Skeletal muscle tissue (tissue), 4 donors: ENCODE measurements around the gene IFT52. TPM values are rescaled to one million over a fixed set of nuclear protein-coding genes. Genes with fewer than 3 reads are reported as not detected.
A peak's percentile ranks its signal among the peaks of the same experiment; 100 is the strongest.
"Not testable (repeated sequence)": the region's sequence is repeated elsewhere in the genome, so short reads cannot be mapped to it uniquely, and the experiment has no call there.

Experiments
- H3K27ac ChIP-seq: one replicate; pipeline ENCODE4 v1.7.0; 2013; ENCODE audit warnings: mild to moderate bottlenecking, low read depth, low read length, inconsistent platforms
- H3K27me3 ChIP-seq, 3 donors: one replicate each; pipeline ENCODE4 v1.7.0; 2013; ENCODE audit warnings: low read length in 3 of 3; ENCODE audit not compliant: control insufficient read depth in 3 of 3, insufficient read depth in 3 of 3
- H3K36me3 ChIP-seq, 3 donors: one replicate each; pipeline ENCODE4 v1.7.0; 2013; ENCODE audit warnings: low read length in 3 of 3; ENCODE audit not compliant: control insufficient read depth in 3 of 3, insufficient read depth in 3 of 3
- H3K4me1 ChIP-seq, 3 donors: one replicate each; pipeline ENCODE4 v1.7.0; 2013; ENCODE audit warnings: low read length in 3 of 3, mild to moderate bottlenecking in 3 of 3; ENCODE audit not compliant: control insufficient read depth in 3 of 3, insufficient read depth in 3 of 3
- H3K4me3 ChIP-seq, 3 donors: one replicate each; pipeline ENCODE4 v1.7.0; 2013; ENCODE audit warnings: low read length in 3 of 3
- H3K9ac ChIP-seq, 3 donors: one replicate each; pipeline ENCODE4 v1.7.0; 2013; ENCODE audit warnings: low read length in 3 of 3, mild to moderate bottlenecking in 3 of 3, moderate library complexity in 2 of 3, low read depth in 1 of 3
- H3K9me3 ChIP-seq, 3 donors: one replicate each; pipeline ENCODE4 v1.7.0; 2013; ENCODE audit warnings: low read length in 3 of 3; ENCODE audit not compliant: control insufficient read depth in 3 of 3
- total RNA-seq: library from RNA; depleted of rRNA; stranded (reverse); fragments of >200 nt; gene quantifications from one replicate; pipeline ENCODE4 v1.2.3, GENCODE V29; 2014
- donor health status: Osteomylitis.

IFT52 gene
- total RNA-seq, 1 donor from 2014 or later, result 45.4 TPM

- H3K27me3 ChIP-seq, result peaks cover 0 to 2% (median 0%) of the 10 kb centered on the region in 3 donors
- no peak overlapping the region for H3K27ac ChIP-seq
- no peak overlapping the region for H3K4me3 ChIP-seq
- H3K9ac ChIP-seq, result no peak overlapping the region
- no peaks in the 10 kb centered on the region for H3K9me3 ChIP-seq
- no peaks in the 10 kb centered on the region for H3K36me3 ChIP-seq
- H3K4me1 ChIP-seq, result no peaks in the 10 kb centered on the region
Observed at GRCh38 chr20:43583982-43584432, 6.7 kb upstream of the IFT52 start.

- no peaks in the 10 kb centered on the region for H3K36me3 ChIP-seq
- no peak overlapping the region for H3K4me3 ChIP-seq
- no peaks in the 10 kb centered on the region for H3K9me3 ChIP-seq
- peaks cover 0 to under 1% (median 0%) of the 10 kb centered on the region in 3 donors for H3K4me1 ChIP-seq
- peaks cover 0 to 2% (median 0%) of the 10 kb centered on the region in 3 donors for H3K27me3 ChIP-seq
- H3K27ac ChIP-seq, result no peak overlapping the region
- no peak overlapping the region for H3K9ac ChIP-seq
Observed at GRCh38 chr20:43584448-43585136, 6.1 kb upstream of the IFT52 start.

- Histone ChIP-seq H3K9me3 (no peaks in the 10 kb centered on the region), H3K27me3 (peaks cover 0 to 2% (median 0%) of the 10 kb centered on the region in 3 donors), H3K27ac (no peak overlapping the region), H3K9ac (no peak overlapping the region), H3K36me3 (no peaks in the 10 kb centered on the region), H3K4me3 (no peak overlapping the region), H3K4me1 (peaks cover 3 to 10% (median 10%) of the 10 kb centered on the region in 3 donors)
Observed at GRCh38 chr20:43586641-43587040, 4.1 kb upstream of the IFT52 start.

GRCh38 chr20:43588526-43588925, 2.2 kb upstream of the IFT52 start:
- not testable (repeated sequence) for H3K4me3 ChIP-seq, H3K9me3 ChIP-seq, H3K27me3 ChIP-seq, H3K27ac ChIP-seq, H3K9ac ChIP-seq, H3K36me3 ChIP-seq
- H3K4me1 ChIP-seq, result peaks cover 3 to 11% (median 10%) of the 10 kb centered on the region in 3 donors

GRCh38 chr20:43590036-43590391, 723 bp upstream of the IFT52 start:
- Histone ChIP-seq H3K36me3 (peaks cover 0 to 5% (median 0%) of the 10 kb centered on the region in 3 donors), H3K9ac (peak overlapping the region; percentile 74 to 84 (median 75)), H3K9me3 (no peaks in the 10 kb centered on the region), H3K4me3 (peak overlapping the region; percentile 92 to 96 (median 92)), H3K27ac (peak overlapping the region; percentile 82), H3K27me3 (no peaks in the 10 kb centered on the region), H3K4me1 (peaks cover 3 to 11% (median 10%) of the 10 kb centered on the region in 3 donors)

- H3K36me3 ChIP-seq, result peaks cover 18 to 36% (median 34%) of the 10 kb centered on the region in 3 donors
- H3K4me3 ChIP-seq, H3K4me1 ChIP-seq, H3K27me3 ChIP-seq, H3K9ac ChIP-seq, H3K27ac ChIP-seq, H3K9me3 ChIP-seq: not testable (repeated sequence)
Observed at GRCh38 chr20:43601960-43602359, 11.2 kb downstream of the IFT52 start.

- H3K9ac ChIP-seq, result no peak overlapping the region
- no peak overlapping the region for H3K27ac ChIP-seq
- peaks cover 15 to 33% (median 25%) of the 10 kb centered on the region in 3 donors for H3K36me3 ChIP-seq
- no peak overlapping the region for H3K4me3 ChIP-seq
- H3K9me3 ChIP-seq, result no peaks in the 10 kb centered on the region
- no peaks in the 10 kb centered on the region for H3K4me1 ChIP-seq
- H3K27me3 ChIP-seq, result no peaks in the 10 kb centered on the region
Observed at GRCh38 chr20:43603124-43603523, 12.4 kb downstream of the IFT52 start.

GRCh38 chr20:43605715-43606114, 15.0 kb downstream of the IFT52 start:
- Histone ChIP-seq H3K9me3 (no peaks in the 10 kb centered on the region), H3K4me3 (no peak overlapping the region), H3K27ac (no peak overlapping the region), H3K27me3 (no peaks in the 10 kb centered on the region), H3K36me3 (peaks cover 11 to 20% (median 15%) of the 10 kb centered on the region in 3 donors), H3K4me1 (no peaks in the 10 kb centered on the region), H3K9ac (no peak overlapping the region)

GRCh38 chr20:43607278-43607677, 16.5 kb downstream of the IFT52 start:
- not testable (repeated sequence) for H3K4me1 ChIP-seq, H3K9me3 ChIP-seq, H3K27ac ChIP-seq, H3K27me3 ChIP-seq, H3K9ac ChIP-seq, H3K4me3 ChIP-seq
- peaks cover 11 to 20% (median 15%) of the 10 kb centered on the region in 3 donors for H3K36me3 ChIP-seq

GRCh38 chr20:43631598-43631997, 40.9 kb downstream of the IFT52 start:
- Histone ChIP-seq H3K9me3 (no peaks in the 10 kb centered on the region), H3K36me3 (peaks cover 10 to 23% (median 23%) of the 10 kb centered on the region in 3 donors), H3K4me1 (no peaks in the 10 kb centered on the region), H3K27me3 (no peaks in the 10 kb centered on the region), H3K4me3 (no peak overlapping the region), H3K9ac (no peak overlapping the region), H3K27ac (no peak overlapping the region)
